ENCODE data around the gene UBAC2.
"Not testable (repeated sequence)": the region's sequence is repeated elsewhere in the genome, so short reads cannot be mapped to it uniquely, and the experiment has no call there.

The UBAC2 gene

DNA sequence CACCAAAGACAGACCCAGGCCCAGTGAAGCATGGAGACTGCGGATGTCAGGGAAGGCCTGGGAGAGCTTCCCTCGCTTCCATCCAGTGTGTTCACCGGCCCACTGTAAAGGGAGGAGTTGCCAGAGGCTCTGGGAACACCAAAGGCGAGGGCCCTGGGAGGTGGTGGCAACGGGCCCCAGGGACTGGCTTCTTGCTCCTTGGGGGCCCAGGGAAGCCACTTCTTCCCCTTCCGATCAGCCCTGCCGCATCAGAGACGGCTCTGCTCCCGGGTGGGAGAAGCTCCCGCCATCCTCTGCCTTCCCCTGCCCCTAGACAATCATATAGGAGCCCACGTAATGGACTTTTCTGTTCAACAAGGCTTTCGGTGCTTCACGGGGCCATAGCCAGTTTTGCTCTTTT, 189.9 kb downstream of the UBAC2 start:
- Histone ChIP-seq H3K4me3 (ENCODE audit: low read depth, low read length) (no peak overlapping the region), H3K27me3 (ENCODE audit: control insufficient read depth, insufficient read depth, low read length) (no peaks in the 10 kb centered on the region), H3K79me2 (no peaks in the 10 kb centered on the region), H2AFZ (no peak overlapping the region), H3K9ac (no peak overlapping the region), H3K4me1 (no peaks in the 10 kb centered on the region), H3K9me3 (ENCODE audit: control insufficient read depth, low read length) (no peaks in the 10 kb centered on the region), H3K36me3 (ENCODE audit: control insufficient read depth, insufficient read depth, low read length) (no peaks in the 10 kb centered on the region), H3K4me2 (ENCODE audit: low read length) (no peak overlapping the region), H3K27ac (no peak overlapping the region)
- TF ChIP-seq, protein P1, sequence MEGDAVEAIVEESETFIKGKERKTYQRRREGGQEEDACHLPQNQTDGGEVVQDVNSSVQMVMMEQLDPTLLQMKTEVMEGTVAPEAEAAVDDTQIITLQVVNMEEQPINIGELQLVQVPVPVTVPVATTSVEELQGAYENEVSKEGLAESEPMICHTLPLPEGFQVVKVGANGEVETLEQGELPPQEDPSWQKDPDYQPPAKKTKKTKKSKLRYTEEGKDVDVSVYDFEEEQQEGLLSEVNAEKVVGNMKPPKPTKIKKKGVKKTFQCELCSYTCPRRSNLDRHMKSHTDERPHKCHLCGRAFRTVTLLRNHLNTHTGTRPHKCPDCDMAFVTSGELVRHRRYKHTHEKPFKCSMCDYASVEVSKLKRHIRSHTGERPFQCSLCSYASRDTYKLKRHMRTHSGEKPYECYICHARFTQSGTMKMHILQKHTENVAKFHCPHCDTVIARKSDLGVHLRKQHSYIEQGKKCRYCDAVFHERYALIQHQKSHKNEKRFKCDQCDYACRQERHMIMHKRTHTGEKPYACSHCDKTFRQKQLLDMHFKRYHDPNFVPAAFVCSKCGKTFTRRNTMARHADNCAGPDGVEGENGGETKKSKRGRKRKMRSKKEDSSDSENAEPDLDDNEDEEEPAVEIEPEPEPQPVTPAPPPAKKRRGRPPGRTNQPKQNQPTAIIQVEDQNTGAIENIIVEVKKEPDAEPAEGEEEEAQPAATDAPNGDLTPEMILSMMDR (IDR thresholded peaks at IDR 0.05) = no peak

DNA sequence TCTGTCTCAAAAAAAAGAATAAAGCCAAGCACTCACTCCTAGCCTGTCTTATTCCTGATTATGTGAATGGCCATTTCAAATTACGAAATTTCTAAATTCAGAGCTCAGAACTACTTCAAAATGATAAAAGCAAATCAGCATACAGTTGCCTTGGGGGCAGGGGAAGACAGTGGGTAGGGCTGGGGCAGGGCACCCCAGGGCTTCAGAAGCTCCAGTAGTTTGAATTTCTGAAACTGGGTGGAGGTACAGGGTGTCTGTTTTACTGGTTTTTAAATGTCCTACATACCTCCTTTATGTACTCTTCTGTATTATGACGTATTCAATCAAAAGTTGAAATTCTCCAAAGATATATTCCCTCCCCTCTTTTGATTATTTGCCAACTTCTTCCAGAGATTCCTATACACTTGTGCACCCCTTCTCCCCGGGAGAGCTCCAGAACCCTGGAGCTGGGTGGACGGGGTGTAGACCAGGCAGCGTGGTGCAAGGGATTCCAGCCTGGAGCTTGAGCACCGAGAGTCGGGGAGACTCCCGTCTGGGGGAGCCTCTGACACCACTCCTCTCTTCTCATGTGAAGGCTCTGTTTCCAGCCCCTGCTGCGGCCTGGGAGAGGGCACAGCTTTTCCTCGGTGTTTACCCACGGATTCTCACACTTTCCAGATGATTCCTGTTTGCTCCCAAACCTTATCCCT, 191.3 kb downstream of the UBAC2 start:
- no peaks in the 10 kb centered on the region for H3K9me3 ChIP-seq (ENCODE audit: control insufficient read depth, low read length)
- H3K9ac ChIP-seq = no peak overlapping the region
- H3K4me1 ChIP-seq = no peaks in the 10 kb centered on the region
- no peaks in the 10 kb centered on the region for H3K27me3 ChIP-seq (ENCODE audit: control insufficient read depth, insufficient read depth, low read length)
- no peak overlapping the region for H3K27ac ChIP-seq
- no peak overlapping the region for H2AFZ ChIP-seq
- TF ChIP-seq, protein P1 (IDR thresholded peaks at IDR 0.05) = no peak
- H3K36me3 ChIP-seq (ENCODE audit: control insufficient read depth, insufficient read depth, low read length) = no peaks in the 10 kb centered on the region
- H3K4me2 ChIP-seq (ENCODE audit: low read length) = no peak overlapping the region
- no peaks in the 10 kb centered on the region for H3K79me2 ChIP-seq
- no peak overlapping the region for H3K4me3 ChIP-seq (ENCODE audit: low read depth, low read length)

DNA sequence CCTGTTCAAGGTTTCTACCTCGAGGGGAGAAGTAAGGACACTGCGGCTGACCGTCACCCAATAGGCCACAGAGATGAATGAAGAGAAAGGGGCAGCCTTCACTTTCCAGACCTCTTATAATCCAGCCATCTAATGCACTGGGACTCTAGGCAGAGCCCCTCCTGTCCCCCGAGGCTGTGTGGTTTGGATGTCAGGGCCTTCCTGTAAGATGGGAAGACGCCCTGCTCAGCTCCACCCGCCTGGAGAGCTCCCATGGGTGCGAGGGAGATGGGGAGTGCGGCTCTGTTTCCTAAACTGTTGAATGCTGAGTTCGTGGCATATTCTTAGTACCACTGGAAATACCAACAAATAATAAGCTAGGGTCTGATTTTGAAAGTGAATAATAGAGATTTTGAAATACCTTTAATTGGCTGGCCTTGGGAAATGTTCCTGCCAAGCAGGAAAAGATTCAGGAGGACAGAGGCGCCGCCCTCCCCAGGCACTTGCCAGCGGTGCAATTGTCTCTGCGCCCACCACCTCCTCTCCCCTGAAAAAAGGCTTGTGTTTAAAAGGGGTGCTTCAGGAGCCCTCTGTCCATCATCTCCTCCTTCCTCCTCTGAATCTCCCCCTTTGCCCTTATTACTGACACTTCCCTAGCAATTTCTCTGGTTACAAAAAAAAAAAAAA, 191.9 kb downstream of the UBAC2 start:
- no peaks in the 10 kb centered on the region for H3K27me3 ChIP-seq (ENCODE audit: control insufficient read depth, insufficient read depth, low read length)
- H3K4me2 ChIP-seq (ENCODE audit: low read length) = no peak overlapping the region
- H2AFZ ChIP-seq = no peak overlapping the region
- no peak overlapping the region for H3K9ac ChIP-seq
- no peaks in the 10 kb centered on the region for H3K36me3 ChIP-seq (ENCODE audit: control insufficient read depth, insufficient read depth, low read length)
- H3K4me3 ChIP-seq (ENCODE audit: low read depth, low read length) = no peak overlapping the region
- no peaks in the 10 kb centered on the region for H3K79me2 ChIP-seq
- TF ChIP-seq, protein P1 (IDR thresholded peaks at IDR 0.05) = no peak
- H3K9me3 ChIP-seq (ENCODE audit: control insufficient read depth, low read length) = no peaks in the 10 kb centered on the region
- H3K4me1 ChIP-seq = no peaks in the 10 kb centered on the region
- no peak overlapping the region for H3K27ac ChIP-seq

DNA sequence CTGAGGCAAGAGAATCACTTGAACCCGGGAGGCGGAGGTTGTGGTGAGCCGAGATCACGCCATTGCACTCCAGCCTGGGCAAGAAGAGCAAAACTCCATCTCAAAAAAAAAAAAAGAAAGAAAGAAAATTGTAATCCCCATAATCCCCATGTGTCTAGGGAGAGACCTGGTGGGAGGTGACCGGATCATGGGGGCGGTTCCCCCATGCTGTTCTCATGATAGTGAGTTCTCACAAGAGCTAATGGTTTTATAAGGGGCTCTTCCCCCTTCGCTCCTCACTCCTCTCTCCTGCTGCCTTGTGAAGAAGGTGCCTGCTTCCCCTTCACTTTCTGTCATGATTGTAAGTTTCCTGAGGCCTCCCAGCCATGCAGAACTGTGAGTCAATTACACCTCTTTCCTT, 192.7 kb downstream of the UBAC2 start:
- not testable (repeated sequence) for H3K36me3 ChIP-seq (ENCODE audit: control insufficient read depth, insufficient read depth, low read length); H3K79me2 ChIP-seq; H3K27me3 ChIP-seq (ENCODE audit: control insufficient read depth, insufficient read depth, low read length); H3K4me1 ChIP-seq; H3K4me3 ChIP-seq (ENCODE audit: low read depth, low read length); H3K27ac ChIP-seq; H3K9ac ChIP-seq; H2AFZ ChIP-seq; H3K9me3 ChIP-seq (ENCODE audit: control insufficient read depth, low read length); H3K4me2 ChIP-seq (ENCODE audit: low read length)

DNA sequence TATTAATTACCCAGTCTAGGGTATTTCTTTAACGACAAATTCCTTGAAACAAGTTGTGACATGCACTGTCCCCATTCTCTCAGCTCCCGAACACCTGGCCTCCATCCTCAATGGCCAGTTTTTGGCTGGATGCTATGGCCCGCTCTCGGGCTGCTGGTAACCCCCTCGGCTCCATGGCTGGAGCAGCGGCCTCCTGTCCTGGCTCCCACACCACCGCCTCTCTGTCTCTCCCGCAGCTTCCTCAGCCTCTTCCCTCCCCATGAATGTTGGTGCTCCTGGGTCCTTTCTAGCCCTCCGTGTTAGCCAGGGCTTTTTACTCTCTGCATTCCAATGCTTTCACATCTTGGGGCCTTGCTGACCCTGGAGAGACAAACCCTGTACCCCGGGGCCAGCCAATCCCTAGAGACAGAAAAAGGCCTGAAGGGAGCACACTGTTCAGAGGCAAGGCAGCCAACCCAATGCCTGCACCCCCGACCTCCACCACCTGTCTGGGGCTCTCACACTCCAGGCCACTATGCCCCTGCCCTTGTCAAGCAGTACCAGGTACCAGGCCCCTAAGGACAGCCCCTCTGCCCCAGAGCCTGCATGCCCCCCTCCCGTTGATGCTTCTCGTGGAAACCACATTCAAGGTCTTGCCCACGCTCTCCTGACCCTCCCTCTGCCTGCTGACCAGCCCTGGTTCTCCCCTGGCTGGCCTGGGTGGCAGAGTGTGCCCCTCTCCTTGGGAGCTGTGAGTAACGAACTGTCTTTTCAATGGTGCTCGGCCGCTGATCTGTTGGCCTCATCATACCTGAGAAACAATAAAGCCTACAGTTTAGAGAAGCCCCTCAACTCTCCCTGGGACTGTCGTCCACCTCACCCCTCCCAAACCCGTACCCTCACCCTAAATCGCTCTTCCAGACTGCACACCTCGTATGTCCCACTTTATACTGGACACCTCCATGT, 193.4 kb downstream of the UBAC2 start:
- TF ChIP-seq, protein P1 (IDR thresholded peaks at IDR 0.05) = no peak
- Histone ChIP-seq H3K36me3 (ENCODE audit: control insufficient read depth, insufficient read depth, low read length) (no peaks in the 10 kb centered on the region), H2AFZ (no peak overlapping the region), H3K79me2 (no peaks in the 10 kb centered on the region), H3K4me3 (ENCODE audit: low read depth, low read length) (no peak overlapping the region), H3K9me3 (ENCODE audit: control insufficient read depth, low read length) (no peaks in the 10 kb centered on the region), H3K4me1 (no peaks in the 10 kb centered on the region), H3K27me3 (ENCODE audit: control insufficient read depth, insufficient read depth, low read length) (no peaks in the 10 kb centered on the region), H3K4me2 (ENCODE audit: low read length) (no peak overlapping the region), H3K9ac (no peak overlapping the region), H3K27ac (no peak overlapping the region)
